Measurements from ENCODE around the gene CACNG3. TPM values are rescaled to one million over a fixed set of nuclear protein-coding genes. Genes with fewer than 3 reads are reported as not detected.

The CACNG3 gene
- total and polyA plus RNA-seq, 8 donors, result 0.09 TPM; not detected in 7

GRCh38 chr16:24217461-24217860 lies 38.7 kb upstream of the CACNG3 start:
- H3K9me3 ChIP-seq, result no peaks in the 10 kb centered on the region
- ATAC-seq (no peak), DNase-seq (no peak)
- no peaks in the 10 kb centered on the region for H3K27me3 ChIP-seq
- no peak for TF ChIP-seq CTCF (IDR thresholded peaks at IDR 0.05)
- peaks cover 0 to 20% of the 10 kb centered on the region in 2 donors for H3K36me3 ChIP-seq
- H3K27ac ChIP-seq, result no peak overlapping the region
- H3K4me3 ChIP-seq, result no peak overlapping the region
- no peaks in the 10 kb centered on the region for H3K4me1 ChIP-seq
- intact Hi-C loops (cut with DNase I), result no loop called here

GRCh38 chr16:24218299-24218698 lies 37.8 kb upstream of the CACNG3 start:
- Histone ChIP-seq H3K27ac (no peak overlapping the region), H3K9me3 (no peaks in the 10 kb centered on the region), H3K27me3 (no peaks in the 10 kb centered on the region), H3K4me3 (no peak overlapping the region), H3K4me1 (no peaks in the 10 kb centered on the region), H3K36me3 (peaks cover 0 to 18% of the 10 kb centered on the region in 2 donors)
- no peak for DNase-seq
- no peak for TF ChIP-seq CTCF (IDR thresholded peaks at IDR 0.05)
- intact Hi-C loops (cut with DNase I), result no loop called here
- ATAC-seq, result no peak

GRCh38 chr16:24221219-24221618 lies 34.9 kb upstream of the CACNG3 start:
- DNase-seq, result no peak
- Histone ChIP-seq H3K27ac (no peak overlapping the region), H3K9me3 (peaks cover 0 to 2% of the 10 kb centered on the region in 2 donors), H3K4me3 (no peak overlapping the region), H3K36me3 (no peaks in the 10 kb centered on the region), H3K4me1 (no peaks in the 10 kb centered on the region), H3K27me3 (no peaks in the 10 kb centered on the region)
- TF ChIP-seq CTCF (IDR thresholded peaks at IDR 0.05), result no peak
- ATAC-seq, result no peak
- intact Hi-C loops (cut with DNase I), result no loop called here

- TF ChIP-seq CTCF (IDR thresholded peaks at IDR 0.05), result no peak
- intact Hi-C loops (cut with DNase I), result no loop called here
- Histone ChIP-seq H3K4me3 (no peak overlapping the region), H3K27me3 (peaks cover 0 to 9% of the 10 kb centered on the region in 2 donors), H3K36me3 (no peaks in the 10 kb centered on the region), H3K27ac (no peak overlapping the region), H3K9me3 (peaks cover 0 to 2% of the 10 kb centered on the region in 2 donors), H3K4me1 (no peaks in the 10 kb centered on the region)
- DNase-seq, result no peak
- ATAC-seq, result no peak
These were observed 27.6 kb upstream of the CACNG3 start for GRCh38 chr16:24228514-24228913.

- peaks cover 0 to 9% of the 10 kb centered on the region in 2 donors for H3K27me3 ChIP-seq
- no peak for DNase-seq
- no peak for TF ChIP-seq CTCF (IDR thresholded peaks at IDR 0.05)
These were observed 23.2 kb upstream of the CACNG3 start for GRCh38 chr16:24232936-24233335.

More at GRCh38 chr16:24232936-24233335, 23.2 kb upstream of the CACNG3 start:
- no peak overlapping the region for H3K4me3 ChIP-seq
- intact Hi-C loops (cut with DNase I), result no loop called here
- no peaks in the 10 kb centered on the region for H3K4me1 ChIP-seq
- no peak for ATAC-seq
- peaks cover 0 to 6% of the 10 kb centered on the region in 2 donors for H3K9me3 ChIP-seq
- no peaks in the 10 kb centered on the region for H3K36me3 ChIP-seq
- H3K27ac ChIP-seq, result no peak overlapping the region

Measured in left lung (tissue), 10 donors.